Measurements from ENCODE around the gene TECPR2. TPM values are rescaled to one million over a fixed set of nuclear protein-coding genes. Genes with fewer than 3 reads are reported as not detected.

Gene TECPR2, protein sequence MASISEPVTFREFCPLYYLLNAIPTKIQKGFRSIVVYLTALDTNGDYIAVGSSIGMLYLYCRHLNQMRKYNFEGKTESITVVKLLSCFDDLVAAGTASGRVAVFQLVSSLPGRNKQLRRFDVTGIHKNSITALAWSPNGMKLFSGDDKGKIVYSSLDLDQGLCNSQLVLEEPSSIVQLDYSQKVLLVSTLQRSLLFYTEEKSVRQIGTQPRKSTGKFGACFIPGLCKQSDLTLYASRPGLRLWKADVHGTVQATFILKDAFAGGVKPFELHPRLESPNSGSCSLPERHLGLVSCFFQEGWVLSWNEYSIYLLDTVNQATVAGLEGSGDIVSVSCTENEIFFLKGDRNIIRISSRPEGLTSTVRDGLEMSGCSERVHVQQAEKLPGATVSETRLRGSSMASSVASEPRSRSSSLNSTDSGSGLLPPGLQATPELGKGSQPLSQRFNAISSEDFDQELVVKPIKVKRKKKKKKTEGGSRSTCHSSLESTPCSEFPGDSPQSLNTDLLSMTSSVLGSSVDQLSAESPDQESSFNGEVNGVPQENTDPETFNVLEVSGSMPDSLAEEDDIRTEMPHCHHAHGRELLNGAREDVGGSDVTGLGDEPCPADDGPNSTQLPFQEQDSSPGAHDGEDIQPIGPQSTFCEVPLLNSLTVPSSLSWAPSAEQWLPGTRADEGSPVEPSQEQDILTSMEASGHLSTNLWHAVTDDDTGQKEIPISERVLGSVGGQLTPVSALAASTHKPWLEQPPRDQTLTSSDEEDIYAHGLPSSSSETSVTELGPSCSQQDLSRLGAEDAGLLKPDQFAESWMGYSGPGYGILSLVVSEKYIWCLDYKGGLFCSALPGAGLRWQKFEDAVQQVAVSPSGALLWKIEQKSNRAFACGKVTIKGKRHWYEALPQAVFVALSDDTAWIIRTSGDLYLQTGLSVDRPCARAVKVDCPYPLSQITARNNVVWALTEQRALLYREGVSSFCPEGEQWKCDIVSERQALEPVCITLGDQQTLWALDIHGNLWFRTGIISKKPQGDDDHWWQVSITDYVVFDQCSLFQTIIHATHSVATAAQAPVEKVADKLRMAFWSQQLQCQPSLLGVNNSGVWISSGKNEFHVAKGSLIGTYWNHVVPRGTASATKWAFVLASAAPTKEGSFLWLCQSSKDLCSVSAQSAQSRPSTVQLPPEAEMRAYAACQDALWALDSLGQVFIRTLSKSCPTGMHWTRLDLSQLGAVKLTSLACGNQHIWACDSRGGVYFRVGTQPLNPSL (N-terminal part only)
- 9.0 TPM for polyA plus RNA-seq (2012; ENCODE audit: insufficient read length, low read depth)

- TF ChIP-seq POLR2AphosphoS5 (IDR thresholded peaks at IDR 0.05; ENCODE audit: low read depth, low read length) (peak; percentile 57), SIN3A (IDR thresholded peaks at IDR 0.05; ENCODE audit: borderline replicate concordance, insufficient read depth, low read length) (no peak), FOXP2 (optimal IDR thresholded peaks at IDR 0.05; ENCODE audit: borderline replicate concordance, extremely low read depth, extremely low read length, insufficient read depth) (peak; percentile 47), TAF1 (IDR thresholded peaks at IDR 0.05; ENCODE audit: borderline replicate concordance, insufficient read depth, low read length) (peak; percentile 68; the same call in 1 of the 2 replicates)
- TF ChIP-seq, protein P1, sequence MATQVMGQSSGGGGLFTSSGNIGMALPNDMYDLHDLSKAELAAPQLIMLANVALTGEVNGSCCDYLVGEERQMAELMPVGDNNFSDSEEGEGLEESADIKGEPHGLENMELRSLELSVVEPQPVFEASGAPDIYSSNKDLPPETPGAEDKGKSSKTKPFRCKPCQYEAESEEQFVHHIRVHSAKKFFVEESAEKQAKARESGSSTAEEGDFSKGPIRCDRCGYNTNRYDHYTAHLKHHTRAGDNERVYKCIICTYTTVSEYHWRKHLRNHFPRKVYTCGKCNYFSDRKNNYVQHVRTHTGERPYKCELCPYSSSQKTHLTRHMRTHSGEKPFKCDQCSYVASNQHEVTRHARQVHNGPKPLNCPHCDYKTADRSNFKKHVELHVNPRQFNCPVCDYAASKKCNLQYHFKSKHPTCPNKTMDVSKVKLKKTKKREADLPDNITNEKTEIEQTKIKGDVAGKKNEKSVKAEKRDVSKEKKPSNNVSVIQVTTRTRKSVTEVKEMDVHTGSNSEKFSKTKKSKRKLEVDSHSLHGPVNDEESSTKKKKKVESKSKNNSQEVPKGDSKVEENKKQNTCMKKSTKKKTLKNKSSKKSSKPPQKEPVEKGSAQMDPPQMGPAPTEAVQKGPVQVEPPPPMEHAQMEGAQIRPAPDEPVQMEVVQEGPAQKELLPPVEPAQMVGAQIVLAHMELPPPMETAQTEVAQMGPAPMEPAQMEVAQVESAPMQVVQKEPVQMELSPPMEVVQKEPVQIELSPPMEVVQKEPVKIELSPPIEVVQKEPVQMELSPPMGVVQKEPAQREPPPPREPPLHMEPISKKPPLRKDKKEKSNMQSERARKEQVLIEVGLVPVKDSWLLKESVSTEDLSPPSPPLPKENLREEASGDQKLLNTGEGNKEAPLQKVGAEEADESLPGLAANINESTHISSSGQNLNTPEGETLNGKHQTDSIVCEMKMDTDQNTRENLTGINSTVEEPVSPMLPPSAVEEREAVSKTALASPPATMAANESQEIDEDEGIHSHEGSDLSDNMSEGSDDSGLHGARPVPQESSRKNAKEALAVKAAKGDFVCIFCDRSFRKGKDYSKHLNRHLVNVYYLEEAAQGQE (IDR thresholded peaks at IDR 0.05; ENCODE audit: insufficient read depth in 1 of 2, low read depth in 2 of 2, low read length in 2 of 2) = no peak
Measured at GRCh38 chr14:102362545-102363181, at the start of gene TECPR2, which contains the start of gene CINP. TSS of gene TECPR2 (plus strand) at chr14:102362941. CDS start at chr14:102376722, 13,781 bp downstream. TSS of gene CINP (minus strand) at chr14:102362890. CDS start at chr14:102362851, 39 bp downstream.

DNA sequence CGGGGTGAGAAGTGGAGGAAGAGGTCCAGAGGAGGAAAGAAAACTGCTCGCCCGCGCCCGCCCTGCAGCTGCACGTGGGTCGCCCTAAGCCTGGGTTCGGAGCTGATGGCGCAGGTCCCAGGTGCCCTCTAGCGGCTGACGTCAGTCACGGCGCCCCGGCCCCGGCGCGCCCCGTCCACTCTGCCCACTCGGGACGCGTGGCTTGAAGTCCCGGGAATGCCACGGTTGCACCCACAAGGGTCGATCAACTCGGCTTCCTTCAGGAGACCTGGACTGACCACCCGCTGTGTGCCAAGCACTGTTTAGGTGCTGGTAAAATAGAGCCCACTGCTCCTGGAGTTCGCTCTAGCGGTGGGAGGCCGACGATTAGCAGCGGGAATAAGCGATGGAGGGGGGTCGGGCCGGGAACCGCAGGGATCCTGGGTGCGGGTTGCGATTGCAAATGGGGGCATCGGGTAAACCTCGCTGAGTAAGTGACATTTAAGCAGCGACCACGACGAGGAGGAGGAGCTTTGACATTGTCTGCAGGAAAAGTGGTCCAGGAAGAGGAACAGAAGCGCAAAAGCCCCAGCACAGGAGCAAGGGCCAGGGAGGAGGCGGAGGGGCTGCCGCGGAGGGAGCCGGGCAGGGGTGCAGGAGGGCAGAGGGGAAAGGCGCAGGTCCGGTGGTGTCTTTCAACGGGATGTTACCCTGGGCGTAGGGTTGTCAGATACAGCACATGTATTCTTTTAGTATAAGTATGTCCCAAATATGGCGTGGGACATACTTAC is 48.3 kb upstream of the TECPR2 start:
- TF ChIP-seq POLR2AphosphoS5 (IDR thresholded peaks at IDR 0.05; ENCODE audit: low read depth, low read length) (no peak), SIN3A (IDR thresholded peaks at IDR 0.05; ENCODE audit: borderline replicate concordance, insufficient read depth, low read length) (peak; percentile 42; the same call in 1 of the 2 replicates)

GRCh38 chr14:102315121-102315520 is 47.6 kb upstream of the TECPR2 start:
- TF ChIP-seq FOXP2 (optimal IDR thresholded peaks at IDR 0.05; ENCODE audit: borderline replicate concordance, extremely low read depth, extremely low read length, insufficient read depth) = no peak
- TF ChIP-seq, protein P1 (IDR thresholded peaks at IDR 0.05; ENCODE audit: insufficient read depth in 1 of 2, low read depth in 2 of 2, low read length in 2 of 2) = no peak
- TF ChIP-seq SIN3A (IDR thresholded peaks at IDR 0.05; ENCODE audit: borderline replicate concordance, insufficient read depth, low read length) = no peak
- no peak for TF ChIP-seq POLR2AphosphoS5 (IDR thresholded peaks at IDR 0.05; ENCODE audit: low read depth, low read length)
- no peak for TF ChIP-seq TAF1 (IDR thresholded peaks at IDR 0.05; ENCODE audit: borderline replicate concordance, insufficient read depth, low read length)

GRCh38 chr14:102316338-102316742 is 46.4 kb upstream of the TECPR2 start:
- TF ChIP-seq SIN3A (IDR thresholded peaks at IDR 0.05; ENCODE audit: borderline replicate concordance, insufficient read depth, low read length) (no peak), TAF1 (IDR thresholded peaks at IDR 0.05; ENCODE audit: borderline replicate concordance, insufficient read depth, low read length) (no peak), FOXP2 (optimal IDR thresholded peaks at IDR 0.05; ENCODE audit: borderline replicate concordance, extremely low read depth, extremely low read length, insufficient read depth) (no peak), POLR2AphosphoS5 (IDR thresholded peaks at IDR 0.05; ENCODE audit: low read depth, low read length) (no peak)
- TF ChIP-seq, protein P1 (IDR thresholded peaks at IDR 0.05; ENCODE audit: insufficient read depth in 1 of 2, low read depth in 2 of 2, low read length in 2 of 2) = no peak
